Adrenal gland (tissue), 12 donors: Measurements from ENCODE around the gene SYMPK. TPM values are rescaled to one million over a fixed set of nuclear protein-coding genes. Genes with fewer than 3 reads are reported as not detected.

Experiments
- DNase-seq, 7 donors: peaks; one replicate each; pipeline ENCODE4 v3.0.0-alpha.2; 2019 to 2020
- H3K27ac ChIP-seq, 5 donors: fragments of 200-600 bp; sonication (generic) in 4 of 5; 1 replicate in 3 of 5; 2 replicates in 2 of 5; pipeline versions ENCODE4 v1.5.1 to v1.8.0; 2016 to 2020; ENCODE audit warnings: mild to moderate bottlenecking in 1 of 5
- H3K27me3 ChIP-seq: fragments of 200-600 bp; 2 replicates; pipeline ENCODE4 v1.8.0; 2021
- H3K36me3 ChIP-seq, 2 donors: fragments of 200-600 bp; replicated peaks in 1 of 2; 1 replicate in 1 of 2; 2 replicates in 1 of 2; pipeline versions ENCODE4 v1.5.1 to v1.8.0; 2018 to 2022
- H3K4me1 ChIP-seq, 2 donors: fragments of 200-600 bp; replicated peaks in 1 of 2; 1 replicate in 1 of 2; 2 replicates in 1 of 2; pipeline versions ENCODE4 v1.5.1 to v1.8.0; 2018 to 2021
- H3K4me3 ChIP-seq, 4 donors: fragments of 200-600 bp; sonication (generic) in 3 of 4; one replicate each; pipeline ENCODE4 v1.5.1; 2016 to 2018
- H3K9me3 ChIP-seq, 3 donors: fragments of 200-600 bp; sonication (generic) in 1 of 3; replicated peaks in 1 of 3; 1 replicate in 2 of 3; 2 replicates in 1 of 3; pipeline versions ENCODE4 v1.5.1 to v1.8.0; 2016 to 2021
- POLR2A ChIP-seq, 2 donors: fragments of 450-650 bp; IDR thresholded peaks; one replicate each; pipeline ENCODE4 v1.6.1; 2017; ENCODE audit warnings: antibody characterized with exemption in 2 of 2, mild to moderate bottlenecking in 2 of 2, moderate library complexity in 1 of 2
- WGBS, 4 donors: extraction: QIAGEN DNeasy Blood & Tissue Kit in 2 of 4; methylation state at CpG; one replicate each; pipeline versions ENCODE4 v1.1.5 to v1.1.7; 2013 to 2017; 5-methylcytosine and 5-hydroxymethylcytosine counted together
- intact Hi-C, 2 donors: fragments of 100-400 bp; cut with DNase I; formaldehyde crosslinking; loops; one replicate each; pipeline versions ENCODE4 v1.14.1 to v1.15.0; 2022 to 2023
- polyA plus RNA-seq, 3 donors: library from polyadenylated mRNA; stranded (reverse); fragments of 200-250 nt in 2 of 3; fragments of 350-450 nt in 1 of 3; fragmentation: Illumina TruSeq in 1 of 3; extraction: RNeasy Lipid Tissue Mini Kit (QIAGEN cat#74804) in 1 of 3; gene quantifications; one replicate each; pipeline ENCODE4 v1.2.3, GENCODE V29; 2013 to 2014
- total RNA-seq, 9 donors: library from RNA; depleted of rRNA in 4 of 9; stranded (reverse); fragments of >200 nt in 4 of 9; fragments of 120-200 nt in 1 of 9; fragmentation: NEBNext Ultra II Directional in 1 of 9; extraction: Animal tissue kit (Norgen Biotek cat#: 25700) in 1 of 9; gene quantifications; one replicate each; pipeline versions ENCODE4 v1.1.0 to v1.2.4, GENCODE V29; 2013 to 2023
- TF ChIP-seq, protein P1 (sequence below), 6 experiments: fragments of 450-650 bp in 4 of 6; fragments of 200-600 bp in 2 of 6; sonication (generic) in 1 of 6; IDR thresholded peaks; 1 replicate in 5 of 6; 2 replicates in 1 of 6; pipeline versions ENCODE4 v1.5.1 to v1.8.0; 2016 to 2021; ENCODE audit warnings: antibody characterized with exemption in 6 of 6, mild to moderate bottlenecking in 2 of 6, moderate library complexity in 1 of 6
- donor health status: healthy with polysubstance abuse.
- donor health status: Bipolar disorder and iron deficiency.
- donor health status: DM: yes; HTN: yes; CAD: no.
- donor health status: DM: no; HTN: no; CAD: no.
- donor health status: DM: no; HTN: no; CAD: no.
- donor health status: DM: yes; HTN: yes; CAD: no.

Gene SYMPK
- total and polyA plus RNA-seq, 12 donors, result 32.2 to 313 (median 51.2) TPM

DNA sequence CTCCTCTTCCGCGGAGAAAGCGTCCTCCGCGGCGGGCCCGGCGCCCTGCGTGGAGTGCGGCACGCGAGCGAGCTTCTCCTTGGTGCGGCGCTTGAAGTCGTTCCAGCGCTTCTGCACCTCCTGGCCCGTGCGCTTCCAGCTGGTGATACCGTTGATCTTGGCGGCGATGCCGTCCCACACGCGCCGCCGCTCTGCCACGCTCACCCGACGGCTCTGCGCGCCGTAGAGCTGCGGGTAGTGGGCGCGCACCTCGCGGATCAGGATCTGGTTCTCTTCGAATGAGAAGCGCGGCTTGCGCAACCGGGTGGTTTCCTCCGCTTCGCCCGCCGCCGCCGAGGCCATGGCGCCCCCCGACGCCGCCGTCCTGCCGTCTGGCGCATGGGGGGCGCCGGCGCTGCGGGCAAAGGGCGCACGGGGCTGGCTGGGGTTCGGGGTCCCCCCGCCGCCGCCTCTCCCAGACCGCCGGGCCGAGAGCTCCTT lies 38.5 kb upstream of the SYMPK start:
- peak in 6 of 7 donors; percentile 48 to 67 (median 64) for DNase-seq
- intact Hi-C loops, result no loop called here
- WGBS, 4 donors, result 3% methylated on average over 60 to 69 of the region's 69 CpGs; no CpG with 5 or more reads in 2 of the 4 donors
- Histone ChIP-seq H3K4me1 (peaks cover 16 to 20% of the 10 kb centered on the region in 2 donors), H3K27me3 (no peaks in the 10 kb centered on the region), H3K9me3 (no peaks in the 10 kb centered on the region), H3K27ac (peak overlapping the region in 3 of 5 donors; percentile 10 to 75 (median 50)), H3K4me3 (peak overlapping the region in 2 of 4 donors; percentile 50 to 83), H3K36me3 (peaks cover 0 to 20% of the 10 kb centered on the region in 2 donors)
- TF ChIP-seq POLR2A (IDR thresholded peaks at IDR 0.05), result peak in 1 of 2 donors; percentile 5
- TF ChIP-seq, protein P1, sequence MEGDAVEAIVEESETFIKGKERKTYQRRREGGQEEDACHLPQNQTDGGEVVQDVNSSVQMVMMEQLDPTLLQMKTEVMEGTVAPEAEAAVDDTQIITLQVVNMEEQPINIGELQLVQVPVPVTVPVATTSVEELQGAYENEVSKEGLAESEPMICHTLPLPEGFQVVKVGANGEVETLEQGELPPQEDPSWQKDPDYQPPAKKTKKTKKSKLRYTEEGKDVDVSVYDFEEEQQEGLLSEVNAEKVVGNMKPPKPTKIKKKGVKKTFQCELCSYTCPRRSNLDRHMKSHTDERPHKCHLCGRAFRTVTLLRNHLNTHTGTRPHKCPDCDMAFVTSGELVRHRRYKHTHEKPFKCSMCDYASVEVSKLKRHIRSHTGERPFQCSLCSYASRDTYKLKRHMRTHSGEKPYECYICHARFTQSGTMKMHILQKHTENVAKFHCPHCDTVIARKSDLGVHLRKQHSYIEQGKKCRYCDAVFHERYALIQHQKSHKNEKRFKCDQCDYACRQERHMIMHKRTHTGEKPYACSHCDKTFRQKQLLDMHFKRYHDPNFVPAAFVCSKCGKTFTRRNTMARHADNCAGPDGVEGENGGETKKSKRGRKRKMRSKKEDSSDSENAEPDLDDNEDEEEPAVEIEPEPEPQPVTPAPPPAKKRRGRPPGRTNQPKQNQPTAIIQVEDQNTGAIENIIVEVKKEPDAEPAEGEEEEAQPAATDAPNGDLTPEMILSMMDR (IDR thresholded peaks at IDR 0.05), result no peak

DNA sequence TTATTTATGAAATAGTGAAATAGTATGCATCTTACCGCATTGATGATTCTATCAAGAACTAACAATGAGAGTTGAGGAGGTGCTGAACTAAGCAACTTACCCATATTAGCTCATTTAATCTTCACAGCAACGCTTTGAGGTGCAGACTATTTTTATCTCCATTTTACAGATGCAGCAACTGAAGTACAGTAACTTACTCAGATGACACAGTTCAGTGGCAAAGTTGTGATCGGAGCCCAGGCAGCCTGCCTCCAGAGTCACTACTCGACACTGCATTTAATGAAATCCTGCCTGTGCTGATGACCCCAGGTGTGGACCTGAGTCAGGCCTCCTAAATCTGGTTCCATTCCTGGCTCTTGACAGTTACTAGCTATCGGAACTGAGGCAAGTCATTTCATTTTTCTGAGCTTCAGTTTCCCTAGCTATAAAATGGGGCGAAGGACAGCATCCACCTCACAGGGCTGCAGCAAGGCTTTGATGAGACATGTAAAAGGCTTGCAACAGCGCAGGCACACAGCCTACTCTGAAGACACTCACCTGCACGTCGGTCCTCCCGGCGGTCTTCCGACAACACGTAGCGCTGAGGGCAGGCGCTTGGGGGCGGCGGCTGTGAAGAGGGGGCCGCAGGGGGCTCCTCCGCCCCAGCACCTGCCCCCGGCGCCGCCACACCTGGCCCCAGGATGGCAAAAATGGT lies 37.9 kb upstream of the SYMPK start:
- H3K9me3 ChIP-seq, result no peaks in the 10 kb centered on the region
- no peaks in the 10 kb centered on the region for H3K27me3 ChIP-seq
- intact Hi-C loops, result no loop called here
- H3K27ac ChIP-seq, result peak overlapping the region in 3 of 5 donors; percentile 10 to 75 (median 50)
- peak overlapping the region in 2 of 4 donors; percentile 50 to 83 for H3K4me3 ChIP-seq
- no peak for DNase-seq
- TF ChIP-seq POLR2A (IDR thresholded peaks at IDR 0.05), result no peak
- H3K36me3 ChIP-seq, result peaks cover 0 to 20% of the 10 kb centered on the region in 2 donors
- H3K4me1 ChIP-seq, result peaks cover 16 to 20% of the 10 kb centered on the region in 2 donors
- 35 to 61% (median 47%) methylated on average over 7 to 22 of the region's 22 CpGs for WGBS, 4 donors

DNA sequence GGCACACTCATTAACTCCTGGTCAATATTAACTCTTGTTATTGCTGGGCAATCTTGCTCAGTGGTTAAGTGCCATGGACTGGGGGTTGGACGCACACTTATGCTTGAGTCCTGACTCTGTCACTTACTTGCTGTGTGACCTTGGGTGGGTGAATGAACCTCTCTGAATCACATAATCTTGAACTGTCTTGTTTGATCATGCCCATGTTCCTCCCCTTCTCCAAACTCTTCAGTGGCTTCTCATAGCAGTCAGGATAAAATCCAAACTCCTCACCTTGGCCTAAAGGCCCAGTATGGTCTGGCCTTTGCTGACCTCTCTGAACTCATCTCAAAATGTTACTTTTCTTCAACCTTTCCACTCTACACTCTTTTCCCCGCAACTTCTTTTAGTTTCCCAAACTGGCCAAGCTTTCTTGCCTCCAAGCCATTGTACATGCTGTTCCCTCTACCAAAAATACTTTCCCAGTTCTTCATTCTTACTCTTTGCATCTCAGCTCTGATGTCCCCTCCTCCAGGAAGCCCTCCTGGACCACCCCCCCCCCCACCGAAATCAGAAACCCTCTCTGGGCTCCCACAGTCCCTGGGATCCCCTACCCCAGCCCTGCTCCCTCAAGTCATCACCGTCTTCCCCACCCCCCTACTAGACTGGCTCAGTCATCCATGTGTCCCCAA lies 37.1 kb upstream of the SYMPK start:
- 74 to 81% (median 76%) methylated on average over 4 of the region's 4 CpGs for WGBS, 4 donors
- no peaks in the 10 kb centered on the region for H3K27me3 ChIP-seq
- H3K4me1 ChIP-seq, result peaks cover 16 to 20% of the 10 kb centered on the region in 2 donors
- H3K4me3 ChIP-seq, result no peak overlapping the region
- H3K9me3 ChIP-seq, result no peaks in the 10 kb centered on the region
- peak overlapping the region in 2 of 5 donors; percentile 10 to 75 for H3K27ac ChIP-seq
- peaks cover 0 to 27% of the 10 kb centered on the region in 2 donors for H3K36me3 ChIP-seq
- DNase-seq, result no peak
- intact Hi-C loops, result no loop called here
- TF ChIP-seq POLR2A (IDR thresholded peaks at IDR 0.05), result no peak
- TF ChIP-seq, protein P1 (IDR thresholded peaks at IDR 0.05), result no peak

DNA sequence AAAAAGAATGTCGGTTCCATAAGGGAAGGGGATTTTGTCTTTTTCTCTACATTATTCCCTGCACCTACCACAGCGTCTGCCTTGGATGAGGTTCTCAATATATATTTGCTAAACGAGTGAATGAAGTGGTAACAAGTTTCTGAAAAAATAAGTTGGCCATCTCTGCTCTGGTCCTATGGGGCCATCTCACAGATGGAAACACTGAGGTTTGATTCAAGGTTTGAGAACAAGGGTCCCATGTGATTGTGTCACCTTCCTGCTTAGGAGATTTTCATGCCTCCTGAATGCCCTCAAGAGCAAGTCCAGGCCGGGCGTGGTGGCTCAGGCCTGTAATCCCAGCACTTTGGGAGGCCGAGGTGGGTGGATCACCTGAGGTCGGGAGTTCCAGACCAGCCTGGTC lies 36.3 kb upstream of the SYMPK start:
- peaks cover 16 to 20% of the 10 kb centered on the region in 2 donors for H3K4me1 ChIP-seq
- no peak overlapping the region for H3K27ac ChIP-seq
- 93 to 95% (median 93%) methylated on average over 6 to 7 of the region's 7 CpGs for WGBS, 4 donors
- no peak overlapping the region for H3K4me3 ChIP-seq
- H3K36me3 ChIP-seq, result peaks cover 0 to 35% of the 10 kb centered on the region in 2 donors
- no peaks in the 10 kb centered on the region for H3K9me3 ChIP-seq
- no peak for DNase-seq
- no peaks in the 10 kb centered on the region for H3K27me3 ChIP-seq
- TF ChIP-seq POLR2A (IDR thresholded peaks at IDR 0.05), result no peak
- TF ChIP-seq, protein P1 (IDR thresholded peaks at IDR 0.05), result no peak
- intact Hi-C loops, result no loop called here
